Subcutaneous abdominal adipose tissue (tissue), 5 donors: ENCODE results near the gene TWNK.

ENCODE experiments used
- H3K27ac ChIP-seq: one replicate; pipeline ENCODE4 v1.7.0; 2013; ENCODE audit warnings: low read depth, mild to moderate bottlenecking, inconsistent platforms, low read length, moderate library complexity
- H3K27me3 ChIP-seq, 5 donors: one replicate each; pipeline ENCODE4 v1.7.0; 2013; ENCODE audit warnings: low read length in 5 of 5, inconsistent platforms in 1 of 5; ENCODE audit not compliant: control insufficient read depth in 5 of 5, insufficient read depth in 4 of 5
- H3K36me3 ChIP-seq, 5 donors: one replicate each; pipeline ENCODE4 v1.7.0; 2013; ENCODE audit warnings: low read length in 5 of 5; ENCODE audit not compliant: control insufficient read depth in 5 of 5, insufficient read depth in 5 of 5
- H3K4me1 ChIP-seq, 5 donors: one replicate each; pipeline ENCODE4 v1.7.0; 2013; ENCODE audit warnings: low read length in 5 of 5, mild to moderate bottlenecking in 3 of 5, moderate library complexity in 1 of 5; ENCODE audit not compliant: control insufficient read depth in 5 of 5, insufficient read depth in 5 of 5
- H3K4me3 ChIP-seq, 5 donors: one replicate each; pipeline ENCODE4 v1.7.0; 2013; ENCODE audit warnings: low read length in 5 of 5, low read depth in 1 of 5
- H3K9ac ChIP-seq, 5 donors: one replicate each; pipeline ENCODE4 v1.7.0; 2013; ENCODE audit warnings: low read length in 5 of 5, mild to moderate bottlenecking in 4 of 5, moderate library complexity in 3 of 5
- H3K9me3 ChIP-seq, 5 donors: one replicate each; pipeline ENCODE4 v1.7.0; 2013; ENCODE audit warnings: low read length in 5 of 5; ENCODE audit not compliant: control insufficient read depth in 5 of 5
- donor health status: healthy.
- donor health status: healthy.
- donor health status: healthy.
- donor health status: healthy.
- donor health status: healthy.

Gene TWNK

GRCh38 chr10:101035916-101036702 is 48.8 kb downstream of the TWNK start:
- Histone ChIP-seq H3K4me1 (peaks cover 2 to 28% (median 22%) of the 10 kb centered on the region in 5 donors), H3K27me3 (no peaks in the 10 kb centered on the region), H3K9me3 (no peaks in the 10 kb centered on the region), H3K36me3 (peaks cover 0 to 61% (median 56%) of the 10 kb centered on the region in 5 donors), H3K27ac (no peak overlapping the region), H3K4me3 (no peak overlapping the region), H3K9ac (no peak overlapping the region)

DNA sequence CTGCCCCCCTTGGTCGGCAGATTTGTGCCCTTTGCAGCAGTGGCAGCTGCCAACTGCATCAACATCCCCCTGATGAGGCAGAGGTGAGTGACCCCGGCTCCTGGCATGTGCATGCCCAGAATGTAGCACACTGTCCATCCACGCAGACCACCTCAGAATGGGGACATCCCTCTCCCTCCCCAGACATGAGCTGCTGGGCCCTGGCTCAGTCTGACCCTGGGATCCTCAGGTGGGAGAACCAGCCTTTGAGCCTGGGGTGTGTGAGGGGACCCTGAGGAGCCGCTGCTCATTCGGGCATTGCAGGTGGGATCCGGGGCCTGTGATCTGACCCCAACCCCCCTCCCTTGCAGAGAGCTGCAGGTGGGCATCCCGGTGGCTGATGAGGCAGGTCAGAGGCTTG is 49.4 kb downstream of the TWNK start:
- no peaks in the 10 kb centered on the region for H3K27me3 ChIP-seq
- no peak overlapping the region for H3K27ac ChIP-seq
- H3K9me3 ChIP-seq, result no peaks in the 10 kb centered on the region
- H3K4me1 ChIP-seq, result peaks cover 2 to 22% (median 17%) of the 10 kb centered on the region in 5 donors
- H3K36me3 ChIP-seq, result peaks cover 0 to 61% (median 56%) of the 10 kb centered on the region in 5 donors
- H3K4me3 ChIP-seq, result no peak overlapping the region
- H3K9ac ChIP-seq, result no peak overlapping the region

DNA sequence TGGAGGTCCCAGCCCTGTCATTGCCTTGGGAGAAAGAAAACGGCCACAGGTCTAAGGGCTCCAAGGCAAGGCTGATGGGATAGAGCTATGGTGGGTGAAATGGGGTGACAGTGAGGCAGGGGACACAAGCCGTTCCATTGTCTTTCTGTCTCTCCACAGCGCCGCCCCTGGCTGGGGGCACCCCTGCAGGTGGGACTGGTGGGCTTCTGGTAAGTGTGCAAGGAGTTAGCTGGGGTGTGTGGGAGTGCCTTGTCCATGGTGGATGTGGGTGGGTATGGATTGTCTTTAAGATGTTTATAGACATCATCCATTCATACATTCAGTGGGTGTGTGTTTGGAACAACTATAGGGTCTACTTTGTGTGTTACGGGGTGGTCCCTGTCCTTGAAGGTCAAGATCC is 51.1 kb downstream of the TWNK start:
- no peak overlapping the region for H3K27ac ChIP-seq
- H3K9me3 ChIP-seq, result no peaks in the 10 kb centered on the region
- H3K27me3 ChIP-seq, result no peaks in the 10 kb centered on the region
- no peak overlapping the region for H3K9ac ChIP-seq
- no peak overlapping the region for H3K4me3 ChIP-seq
- H3K36me3 ChIP-seq, result peaks cover 0 to 61% (median 56%) of the 10 kb centered on the region in 5 donors
- peaks cover 10 to 19% (median 16%) of the 10 kb centered on the region in 5 donors for H3K4me1 ChIP-seq

- peaks cover 11 to 20% (median 16%) of the 10 kb centered on the region in 5 donors for H3K4me1 ChIP-seq
- no peaks in the 10 kb centered on the region for H3K9me3 ChIP-seq
- H3K36me3 ChIP-seq, result peaks cover 0 to 54% (median 51%) of the 10 kb centered on the region in 5 donors
- no peaks in the 10 kb centered on the region for H3K27me3 ChIP-seq
- no peak overlapping the region for H3K27ac ChIP-seq
- H3K4me3 ChIP-seq, result no peak overlapping the region
- no peak overlapping the region for H3K9ac ChIP-seq
These were observed 52.7 kb downstream of the TWNK start for GRCh38 chr10:101040061-101040460.

- no peak overlapping the region for H3K9ac ChIP-seq
- peaks cover 0 to 3% (median 0%) of the 10 kb centered on the region in 5 donors for H3K27me3 ChIP-seq
- H3K27ac ChIP-seq, result no peak overlapping the region
- H3K36me3 ChIP-seq, result peaks cover 0 to 46% (median 43%) of the 10 kb centered on the region in 5 donors
- H3K4me1 ChIP-seq, result peaks cover 11 to 20% (median 16%) of the 10 kb centered on the region in 5 donors
- no peaks in the 10 kb centered on the region for H3K9me3 ChIP-seq
- no peak overlapping the region for H3K4me3 ChIP-seq
These were observed 53.5 kb downstream of the TWNK start for GRCh38 chr10:101040851-101041250.

- peaks cover 0 to 41% (median 39%) of the 10 kb centered on the region in 5 donors for H3K36me3 ChIP-seq
- H3K9ac ChIP-seq, result no peak overlapping the region
- no peaks in the 10 kb centered on the region for H3K9me3 ChIP-seq
- H3K4me3 ChIP-seq, result no peak overlapping the region
- peaks cover 0 to 3% (median 2%) of the 10 kb centered on the region in 5 donors for H3K27me3 ChIP-seq
- peaks cover 11 to 20% (median 16%) of the 10 kb centered on the region in 5 donors for H3K4me1 ChIP-seq
- no peak overlapping the region for H3K27ac ChIP-seq
These were observed 54.0 kb downstream of the TWNK start for GRCh38 chr10:101041252-101041761.

DNA sequence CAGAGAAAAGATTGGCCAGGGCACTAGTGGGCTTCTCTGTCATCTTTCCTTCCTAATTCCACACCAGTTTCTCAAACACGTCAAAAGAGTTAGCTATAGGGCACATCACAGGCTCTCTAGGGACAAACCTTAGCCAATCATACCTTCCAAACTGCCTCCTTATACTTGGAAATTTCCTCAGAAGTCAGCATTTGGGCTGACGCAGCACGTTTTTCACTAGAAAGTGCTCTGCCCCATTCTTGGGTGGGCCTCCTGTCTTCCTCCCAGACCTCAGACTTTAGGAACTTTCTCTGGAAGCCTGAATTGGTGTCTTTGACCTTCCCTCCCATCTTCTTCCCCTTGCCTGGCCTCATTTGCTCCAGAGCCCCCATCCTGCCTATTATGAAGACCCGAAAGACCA is 54.8 kb downstream of the TWNK start:
- Histone ChIP-seq H3K27ac (peak overlapping the region; percentile 76), H3K36me3 (peaks cover 0 to 33% (median 31%) of the 10 kb centered on the region in 5 donors), H3K27me3 (peaks cover 5 to 11% (median 8%) of the 10 kb centered on the region in 5 donors), H3K4me3 (peak overlapping the region; percentile 60 to 88 (median 75)), H3K4me1 (peaks cover 11 to 20% (median 16%) of the 10 kb centered on the region in 5 donors), H3K9ac (peak overlapping the region in 4 of 5 donors; percentile 9 to 85 (median 73)), H3K9me3 (no peaks in the 10 kb centered on the region)

- Histone ChIP-seq H3K27me3 (peaks cover 12 to 18% (median 14%) of the 10 kb centered on the region in 5 donors), H3K9ac (peak overlapping the region; percentile 58 to 85 (median 80)), H3K4me1 (peaks cover 11 to 20% (median 16%) of the 10 kb centered on the region in 5 donors), H3K9me3 (no peaks in the 10 kb centered on the region), H3K4me3 (peak overlapping the region; percentile 60 to 88 (median 75)), H3K27ac (peak overlapping the region; percentile 76), H3K36me3 (peaks cover 0 to 26% (median 24%) of the 10 kb centered on the region in 5 donors)
These were observed 55.5 kb downstream of the TWNK start for GRCh38 chr10:101042667-101043362.

DNA sequence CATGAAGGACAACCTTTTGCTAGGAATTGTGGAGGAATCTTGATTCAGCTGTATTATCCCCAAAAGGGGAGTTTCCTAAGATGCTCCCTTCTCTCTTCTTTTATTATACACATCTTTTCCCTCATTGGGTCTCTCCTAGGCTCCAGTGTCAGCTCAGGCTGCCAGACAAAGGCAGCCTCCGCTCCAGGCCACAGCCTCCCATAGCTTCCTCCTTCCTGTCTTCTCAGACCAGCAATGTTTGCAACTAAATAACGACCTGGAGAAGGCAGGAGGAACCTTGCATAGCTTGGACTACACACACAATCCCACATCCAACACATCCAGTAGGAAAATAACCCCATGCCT is 56.0 kb downstream of the TWNK start:
- peak overlapping the region; percentile 60 to 88 (median 75) for H3K4me3 ChIP-seq
- no peaks in the 10 kb centered on the region for H3K9me3 ChIP-seq
- H3K27ac ChIP-seq, result peak overlapping the region; percentile 76
- H3K4me1 ChIP-seq, result peaks cover 11 to 20% (median 16%) of the 10 kb centered on the region in 5 donors
- H3K9ac ChIP-seq, result peak overlapping the region; percentile 7 to 85 (median 80)
- H3K36me3 ChIP-seq, result peaks cover 0 to 21% (median 18%) of the 10 kb centered on the region in 5 donors
- peaks cover 17 to 23% (median 19%) of the 10 kb centered on the region in 5 donors for H3K27me3 ChIP-seq
